Measurements from ENCODE around the gene TSNAX.

- TF ChIP-seq CTCF (IDR thresholded peaks at IDR 0.05), result no peak
- TF ChIP-seq POLR2A (IDR thresholded peaks at IDR 0.05), result no peak
Measured at GRCh38 chr1:231581859-231582258, 53.4 kb downstream of the TSNAX start.
